Fibroblast of skin of back (primary cell): ENCODE results near the gene NLRP4. TPM values are rescaled to one million over a fixed set of nuclear protein-coding genes. Genes with fewer than 3 reads are reported as not detected.

Experiments
- DNase-seq: peaks from one replicate; pipeline ENCODE4 v3.0.0-alpha.2; 2013
- polyA plus RNA-seq, 2 experiments: library from polyadenylated mRNA; unstranded; fragments of 120-200 nt; gene quantifications; one replicate each; pipeline ENCODE4 v1.2.1, GENCODE V29; 2013; ENCODE audit not compliant: insufficient read length in 2 of 2

Gene NLRP4, protein sequence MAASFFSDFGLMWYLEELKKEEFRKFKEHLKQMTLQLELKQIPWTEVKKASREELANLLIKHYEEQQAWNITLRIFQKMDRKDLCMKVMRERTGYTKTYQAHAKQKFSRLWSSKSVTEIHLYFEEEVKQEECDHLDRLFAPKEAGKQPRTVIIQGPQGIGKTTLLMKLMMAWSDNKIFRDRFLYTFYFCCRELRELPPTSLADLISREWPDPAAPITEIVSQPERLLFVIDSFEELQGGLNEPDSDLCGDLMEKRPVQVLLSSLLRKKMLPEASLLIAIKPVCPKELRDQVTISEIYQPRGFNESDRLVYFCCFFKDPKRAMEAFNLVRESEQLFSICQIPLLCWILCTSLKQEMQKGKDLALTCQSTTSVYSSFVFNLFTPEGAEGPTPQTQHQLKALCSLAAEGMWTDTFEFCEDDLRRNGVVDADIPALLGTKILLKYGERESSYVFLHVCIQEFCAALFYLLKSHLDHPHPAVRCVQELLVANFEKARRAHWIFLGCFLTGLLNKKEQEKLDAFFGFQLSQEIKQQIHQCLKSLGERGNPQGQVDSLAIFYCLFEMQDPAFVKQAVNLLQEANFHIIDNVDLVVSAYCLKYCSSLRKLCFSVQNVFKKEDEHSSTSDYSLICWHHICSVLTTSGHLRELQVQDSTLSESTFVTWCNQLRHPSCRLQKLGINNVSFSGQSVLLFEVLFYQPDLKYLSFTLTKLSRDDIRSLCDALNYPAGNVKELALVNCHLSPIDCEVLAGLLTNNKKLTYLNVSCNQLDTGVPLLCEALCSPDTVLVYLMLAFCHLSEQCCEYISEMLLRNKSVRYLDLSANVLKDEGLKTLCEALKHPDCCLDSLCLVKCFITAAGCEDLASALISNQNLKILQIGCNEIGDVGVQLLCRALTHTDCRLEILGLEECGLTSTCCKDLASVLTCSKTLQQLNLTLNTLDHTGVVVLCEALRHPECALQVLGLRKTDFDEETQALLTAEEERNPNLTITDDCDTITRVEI
- polyA plus RNA-seq (2013, experiment 1 of 2; ENCODE audit: insufficient read length): not detected
- not detected for polyA plus RNA-seq (2013, experiment 2 of 2; ENCODE audit: insufficient read length)

DNA sequence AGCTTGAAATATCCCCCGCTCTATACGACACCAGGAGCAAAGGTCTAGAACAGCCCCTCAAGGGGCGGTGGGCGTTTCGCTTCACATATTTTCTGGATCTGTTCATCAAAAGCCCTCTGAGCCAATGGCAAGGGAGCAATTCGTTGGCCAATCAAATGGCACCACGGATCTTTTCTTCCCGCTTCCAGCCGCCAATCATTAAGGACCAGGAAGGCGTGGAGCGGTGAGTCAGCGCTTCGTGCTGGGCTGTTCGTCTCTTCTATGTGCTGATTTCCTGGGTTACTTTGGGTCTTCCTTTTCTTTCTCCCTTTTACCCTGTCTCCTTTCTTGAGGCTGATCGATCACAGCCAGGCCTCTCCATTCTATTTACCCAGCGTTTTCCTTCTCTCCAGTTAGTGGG is at the start of gene NLRP4:
Gene NLRP4 (plus strand): TSS at position 201 of the 400 bp plus-strand sequence. CDS start 15,541 bp downstream, outside the sequence.
- DNase-seq: no peak

DNA sequence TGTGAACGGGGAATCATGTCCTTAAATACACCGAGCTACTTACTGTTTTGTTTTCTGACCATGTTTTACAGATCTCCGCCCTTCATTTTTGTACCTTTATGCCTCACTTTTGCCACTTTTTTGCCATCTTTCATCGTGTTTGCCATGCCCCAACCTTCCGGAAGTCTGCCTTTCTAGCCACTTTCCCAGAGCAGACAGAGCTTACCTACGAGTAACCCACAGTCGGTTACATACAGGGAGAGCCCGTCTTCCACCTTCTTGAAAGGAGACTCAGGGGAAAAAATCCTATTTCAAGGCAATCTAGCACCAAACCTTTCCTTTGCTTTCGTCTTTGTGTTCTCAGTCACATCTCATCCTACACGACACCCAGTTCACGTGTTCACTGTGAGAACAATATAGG is 41.3 kb upstream of the NLRP4 start:
- DNase-seq: no peak

DNA sequence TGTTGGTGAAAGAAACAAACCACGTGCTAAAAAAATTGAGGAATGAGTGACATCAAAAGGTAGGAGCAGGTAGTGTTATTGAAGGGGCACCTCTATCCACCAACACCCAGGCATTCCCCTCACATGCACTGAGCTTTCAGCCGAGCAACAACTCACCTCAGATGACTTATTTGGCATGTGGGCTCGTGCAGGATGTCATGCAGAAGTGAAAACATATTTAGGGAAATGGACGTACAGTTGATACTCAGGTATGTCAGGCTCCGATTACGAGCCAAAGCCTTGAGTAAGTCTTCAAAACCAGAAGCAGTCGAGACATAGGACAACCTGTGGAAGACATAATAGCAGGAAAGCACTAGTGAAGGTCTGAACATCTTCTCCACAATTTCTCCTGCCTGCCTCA is 34.9 kb upstream of the NLRP4 start:
- DNase-seq: no peak

DNA sequence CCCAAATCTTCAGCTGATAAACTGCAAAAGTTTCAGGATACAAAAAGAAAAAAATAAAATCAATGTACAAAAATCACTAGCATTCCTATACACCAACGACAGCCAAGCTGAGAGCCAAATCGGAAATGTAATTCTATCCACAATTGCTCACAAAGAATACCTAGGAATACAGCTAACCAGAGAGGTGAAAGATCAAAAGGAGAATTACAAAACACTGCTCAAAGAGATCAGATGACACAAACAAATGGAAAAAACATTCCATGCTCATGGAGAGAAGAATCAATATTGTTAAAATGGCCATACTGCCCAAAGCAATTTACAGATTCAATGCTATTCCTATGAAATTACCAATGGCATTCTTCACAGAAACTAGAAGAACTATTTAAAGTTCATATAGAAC is 34.1 kb upstream of the NLRP4 start:
- DNase-seq: no peak

DNA sequence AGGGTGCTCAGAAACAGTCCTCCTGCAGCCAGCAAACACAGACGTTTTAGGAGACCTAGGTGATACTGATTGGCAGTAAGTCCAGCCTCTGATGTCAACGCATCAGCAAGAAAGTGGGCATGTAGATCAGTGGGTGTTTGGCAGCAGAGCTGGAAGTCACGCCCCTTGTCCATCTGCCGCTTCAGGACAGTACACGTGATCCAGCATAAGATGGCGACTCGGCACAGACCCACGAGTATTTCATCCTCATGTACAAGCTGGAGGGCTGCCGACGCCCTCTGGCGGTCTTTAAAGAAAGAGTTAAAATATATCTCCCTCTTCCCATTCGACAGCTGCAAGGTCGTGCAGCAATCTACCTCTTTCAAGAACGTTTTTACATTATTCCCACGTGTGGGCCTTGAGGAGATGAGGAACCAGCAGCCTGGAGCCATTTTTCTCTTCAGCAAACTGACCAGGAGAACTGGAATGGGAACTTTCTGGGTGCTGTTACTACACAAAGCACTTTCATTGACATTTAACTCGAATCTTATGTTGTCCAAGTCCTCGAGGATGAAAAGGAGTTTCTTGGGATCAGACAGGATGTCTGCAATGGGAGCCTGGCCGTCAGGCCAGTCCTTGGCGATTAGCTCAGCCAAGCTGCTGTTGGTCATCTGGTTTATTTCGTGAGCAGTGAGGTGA is 26.8 kb upstream of the NLRP4 start:
- DNase-seq: peak; percentile 16

DNA sequence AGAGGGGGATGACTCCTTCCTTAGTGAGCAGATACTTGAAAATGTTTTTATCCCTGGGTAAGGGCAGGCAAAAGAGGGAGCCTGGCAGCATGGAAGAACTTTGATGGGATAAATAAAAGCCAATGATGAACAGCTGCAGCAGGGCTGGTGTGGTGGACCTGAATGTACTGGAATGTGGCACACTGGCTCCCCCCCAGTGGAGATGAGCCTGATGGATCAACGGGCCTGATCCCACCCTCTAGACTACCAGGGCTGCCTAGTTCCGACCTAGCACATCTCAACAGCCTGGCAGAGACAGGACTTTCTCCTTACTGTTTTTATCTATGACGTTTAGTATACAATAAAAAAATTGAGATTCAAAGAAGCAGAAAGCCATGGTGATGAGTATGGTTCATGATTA is 25.0 kb upstream of the NLRP4 start:
- no peak for DNase-seq

DNA sequence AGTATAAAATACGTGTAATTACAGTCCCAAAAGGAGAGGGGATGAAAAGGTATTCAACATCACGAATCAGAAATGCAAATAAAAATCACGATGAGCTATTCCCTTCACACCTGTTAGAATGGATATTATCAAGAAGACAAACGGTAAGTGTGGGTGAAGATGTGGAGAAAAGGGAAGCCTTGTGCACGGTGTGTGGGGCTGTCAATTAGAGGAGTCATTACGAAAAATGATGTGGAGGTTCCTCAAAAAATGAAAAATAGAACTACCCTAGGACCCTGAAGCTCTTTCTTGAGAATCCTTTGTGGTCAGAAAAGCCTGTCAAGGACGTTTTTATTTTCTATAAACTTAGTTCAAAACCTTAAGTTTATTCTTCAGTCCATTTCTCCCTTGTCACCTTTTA is 23.9 kb upstream of the NLRP4 start:
- DNase-seq: no peak

DNA sequence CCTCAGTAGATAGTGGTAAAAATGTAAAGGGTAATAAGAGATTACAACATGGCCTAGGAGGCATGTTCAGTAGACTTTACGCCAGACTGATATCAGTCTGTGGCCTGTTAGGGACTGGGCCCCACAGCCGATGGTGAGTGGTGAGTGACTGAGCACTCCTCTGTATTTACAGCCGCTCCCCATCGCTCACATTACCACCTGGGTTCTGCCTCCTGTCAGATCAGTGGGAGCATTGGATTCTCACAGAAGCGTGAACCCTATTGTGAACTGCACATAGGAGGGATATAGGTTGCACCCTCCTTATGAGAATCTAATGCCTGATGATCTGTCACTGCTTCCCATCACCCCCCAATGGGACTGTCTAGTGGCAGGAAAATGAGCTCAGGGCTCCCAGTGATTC is 22.4 kb upstream of the NLRP4 start:
- no peak for DNase-seq

DNA sequence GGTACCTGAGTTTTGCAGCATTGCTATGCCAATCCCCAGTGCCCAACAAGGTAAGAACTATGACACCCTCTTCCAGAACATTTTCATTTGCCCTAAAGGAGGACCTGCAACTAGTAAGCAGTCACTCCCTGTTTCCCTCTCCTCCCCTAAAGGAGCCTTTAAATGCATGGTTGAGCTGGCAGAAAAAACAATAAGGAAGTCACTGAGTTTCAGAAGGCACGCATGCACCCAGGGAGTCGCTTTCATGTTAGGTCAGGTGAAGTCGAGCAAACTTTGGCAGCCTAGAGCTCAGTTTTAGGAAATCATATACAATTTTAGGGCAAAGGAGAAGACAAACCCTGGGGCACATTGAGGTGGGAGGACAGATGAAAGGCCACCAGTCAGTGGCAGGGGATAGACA is 16.3 kb upstream of the NLRP4 start:
- DNase-seq: no peak

DNA sequence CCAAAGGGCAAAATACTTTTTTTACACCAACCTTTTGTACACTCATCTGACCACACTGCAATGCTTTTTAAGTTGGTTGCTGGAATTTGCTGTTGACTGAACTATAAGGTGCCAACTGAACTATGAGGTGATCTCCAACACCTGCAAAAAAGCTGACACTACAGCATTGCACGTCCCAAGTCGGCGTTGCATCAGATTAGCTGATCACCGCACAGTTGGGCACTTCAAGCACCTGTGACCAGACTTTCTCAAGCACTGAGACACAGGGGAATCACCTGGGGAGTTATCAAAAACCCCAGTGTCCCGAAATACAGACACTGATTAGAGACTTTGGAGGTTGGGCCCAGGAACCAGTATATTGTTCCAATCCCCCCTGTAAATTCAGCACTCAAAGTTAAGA is 5.7 kb upstream of the NLRP4 start:
- DNase-seq: no peak

DNA sequence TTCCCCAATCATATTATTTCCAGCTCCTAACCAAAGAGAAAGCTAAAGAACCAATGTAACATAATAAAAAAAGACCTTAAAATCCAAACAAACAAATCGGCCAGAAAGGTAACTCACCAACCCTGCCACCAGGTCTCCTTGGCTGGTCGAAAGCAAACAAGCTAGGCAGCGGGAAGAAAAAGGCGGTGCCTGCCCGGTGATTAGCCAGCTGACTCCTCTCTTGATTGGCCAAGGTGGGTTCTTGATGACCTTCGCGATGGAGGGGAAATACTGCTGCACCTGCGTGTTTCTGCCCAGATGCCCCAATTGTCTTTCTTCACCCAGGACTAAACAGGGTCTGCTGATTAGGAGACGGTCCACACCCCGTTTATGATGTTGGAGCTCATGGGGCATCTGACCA is 4.5 kb upstream of the NLRP4 start, which contains the start of gene NLRP11:
Gene NLRP11 (minus strand): TSS at position 154 of the 400 bp plus-strand sequence. CDS start 13,825 bp downstream, outside the sequence.
- DNase-seq: no peak

DNA sequence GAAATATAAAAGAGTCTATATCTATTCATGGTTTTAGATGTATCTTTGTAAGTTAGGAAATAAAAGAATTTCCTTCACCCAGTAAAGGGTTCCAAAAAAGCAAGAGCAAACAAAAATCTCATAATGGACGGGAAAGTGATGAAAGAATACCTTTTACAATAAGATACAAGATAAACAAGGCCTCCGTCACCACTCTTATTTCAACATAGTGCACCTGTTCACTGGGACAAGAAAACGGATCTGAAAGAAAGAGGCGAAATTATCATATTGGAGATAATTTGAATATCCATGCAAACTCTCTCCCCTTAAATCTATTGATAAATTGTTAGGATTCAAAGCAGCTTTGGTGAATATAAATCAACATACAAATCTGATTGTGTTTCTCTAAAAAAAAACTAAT is 3.7 kb upstream of the NLRP4 start:
- DNase-seq: no peak

DNA sequence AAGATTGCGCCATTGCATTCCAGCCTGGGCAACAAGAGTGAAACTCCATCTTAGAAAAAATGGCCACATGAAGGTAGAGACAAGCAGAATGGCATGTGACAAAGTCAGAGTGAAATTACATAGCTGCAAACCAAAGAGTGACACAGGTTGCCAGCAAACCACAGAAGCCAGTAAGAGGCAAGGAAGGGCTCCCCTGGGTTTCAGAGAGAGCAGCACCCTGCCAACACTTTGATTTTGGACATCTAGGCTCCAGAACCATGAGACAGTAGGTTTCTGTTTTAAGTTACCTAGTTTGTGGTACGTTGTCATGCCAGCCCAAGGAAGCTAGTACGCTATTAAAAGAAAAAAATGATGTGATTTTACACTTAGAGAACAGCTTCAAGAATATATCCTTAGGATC is 1.9 kb downstream of the NLRP4 start:
- no peak for DNase-seq

DNA sequence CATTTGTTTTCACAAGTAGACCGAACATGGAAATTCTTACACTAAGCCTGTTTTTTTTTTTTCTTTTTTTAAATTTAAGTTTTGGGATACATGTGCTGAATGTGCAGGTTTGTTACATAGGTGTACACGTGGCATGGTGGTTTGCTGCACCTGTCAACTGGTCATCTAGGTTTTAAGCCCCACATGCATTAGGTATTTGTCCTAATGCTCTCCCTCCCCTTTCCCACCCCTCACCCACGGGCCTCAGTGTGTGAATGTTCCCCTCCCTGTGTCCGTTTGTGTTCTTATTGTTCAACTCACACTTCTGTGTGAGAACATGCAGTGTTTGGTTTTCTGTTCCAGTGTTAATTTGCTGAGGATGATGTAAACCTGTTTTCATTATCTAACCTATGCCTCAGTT is 2.6 kb downstream of the NLRP4 start:
- DNase-seq: no peak

DNA sequence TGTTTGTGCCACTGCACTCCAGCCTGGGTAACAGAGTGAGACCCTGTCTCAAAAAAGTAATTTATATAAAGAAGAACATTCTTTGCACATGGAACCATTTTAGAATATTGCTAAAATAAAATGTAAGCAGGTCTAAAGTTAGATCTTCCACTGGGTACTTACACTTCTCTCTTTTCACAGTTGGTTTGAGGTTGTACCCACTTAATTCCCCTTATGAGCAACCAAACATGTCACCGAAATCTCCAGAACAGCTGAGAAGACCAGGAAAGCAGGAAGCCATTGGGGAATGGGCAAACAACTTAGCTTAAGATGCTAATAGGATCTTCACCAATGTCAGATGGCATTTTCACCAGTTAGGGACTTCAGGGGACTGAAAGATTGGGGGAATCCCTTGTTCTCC is 18.8 kb downstream of the NLRP4 start:
- no peak for DNase-seq

DNA sequence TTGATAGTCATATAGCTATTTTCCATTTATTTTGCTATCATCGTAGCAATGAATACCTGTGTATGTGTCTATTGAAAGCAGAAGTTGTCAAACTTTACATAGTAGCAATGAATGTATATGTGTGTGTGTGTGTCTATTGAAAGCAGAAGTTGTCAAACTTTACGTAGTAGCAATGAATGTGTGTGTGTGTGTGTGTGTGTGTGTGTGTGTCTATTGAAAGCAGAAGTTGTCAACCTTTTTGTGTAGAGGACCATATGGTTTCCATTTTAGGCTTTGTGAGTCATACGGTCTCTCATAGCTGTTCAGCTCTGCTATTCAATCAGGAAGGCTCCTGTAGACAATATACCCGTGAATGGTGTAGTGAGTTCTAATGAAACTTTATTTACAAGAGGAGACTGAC is 20.8 kb downstream of the NLRP4 start:
- no peak for DNase-seq

DNA sequence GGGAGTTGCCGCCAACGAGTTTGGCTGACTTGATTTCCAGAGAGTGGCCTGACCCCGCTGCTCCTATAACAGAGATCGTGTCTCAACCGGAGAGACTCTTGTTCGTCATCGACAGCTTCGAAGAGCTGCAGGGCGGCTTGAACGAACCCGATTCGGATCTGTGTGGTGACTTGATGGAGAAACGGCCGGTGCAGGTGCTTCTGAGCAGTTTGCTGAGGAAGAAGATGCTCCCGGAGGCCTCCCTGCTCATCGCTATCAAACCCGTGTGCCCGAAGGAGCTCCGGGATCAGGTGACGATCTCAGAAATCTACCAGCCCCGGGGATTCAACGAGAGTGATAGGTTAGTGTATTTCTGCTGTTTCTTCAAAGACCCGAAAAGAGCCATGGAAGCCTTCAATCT is 21.6 kb downstream of the NLRP4 start:
- DNase-seq: no peak

DNA sequence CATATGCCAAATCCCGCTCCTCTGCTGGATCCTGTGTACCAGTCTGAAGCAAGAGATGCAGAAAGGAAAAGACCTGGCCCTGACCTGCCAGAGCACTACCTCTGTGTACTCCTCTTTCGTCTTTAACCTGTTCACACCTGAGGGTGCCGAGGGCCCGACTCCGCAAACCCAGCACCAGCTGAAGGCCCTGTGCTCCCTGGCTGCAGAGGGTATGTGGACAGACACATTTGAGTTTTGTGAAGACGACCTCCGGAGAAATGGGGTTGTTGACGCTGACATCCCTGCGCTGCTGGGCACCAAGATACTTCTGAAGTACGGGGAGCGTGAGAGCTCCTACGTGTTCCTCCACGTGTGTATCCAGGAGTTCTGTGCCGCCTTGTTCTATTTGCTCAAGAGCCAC is 22.1 kb downstream of the NLRP4 start:
- DNase-seq: no peak

DNA sequence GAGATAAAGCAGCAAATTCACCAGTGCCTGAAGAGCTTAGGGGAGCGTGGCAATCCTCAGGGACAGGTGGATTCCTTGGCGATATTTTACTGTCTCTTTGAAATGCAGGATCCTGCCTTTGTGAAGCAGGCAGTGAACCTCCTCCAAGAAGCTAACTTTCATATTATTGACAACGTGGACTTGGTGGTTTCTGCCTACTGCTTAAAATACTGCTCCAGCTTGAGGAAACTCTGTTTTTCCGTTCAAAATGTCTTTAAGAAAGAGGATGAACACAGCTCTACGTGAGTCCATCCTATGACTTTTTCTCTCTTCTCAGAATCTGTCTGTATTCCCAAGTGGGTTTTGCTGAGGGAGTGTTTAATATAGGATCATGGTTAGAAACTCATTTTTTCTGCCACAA is 22.6 kb downstream of the NLRP4 start:
- DNase-seq: no peak

DNA sequence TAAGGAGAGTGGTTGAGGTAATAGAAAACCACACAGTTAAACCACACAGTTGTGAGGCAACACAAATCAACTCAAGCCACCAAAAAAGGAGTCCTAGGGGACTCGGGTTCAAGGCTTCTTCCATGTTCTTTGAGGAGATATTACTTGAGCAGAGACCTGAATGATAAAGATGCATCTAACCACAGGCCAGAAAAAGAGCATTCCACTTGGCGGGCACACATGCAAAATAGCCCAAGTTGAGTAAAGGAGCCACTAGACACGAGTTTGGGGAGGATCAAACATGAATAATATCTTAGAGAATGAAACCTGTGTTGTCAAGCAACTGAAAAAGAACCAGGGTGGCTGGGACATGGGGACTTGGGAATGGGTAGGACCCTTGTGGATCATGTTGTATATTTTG is 30.2 kb downstream of the NLRP4 start:
- no peak for DNase-seq

DNA sequence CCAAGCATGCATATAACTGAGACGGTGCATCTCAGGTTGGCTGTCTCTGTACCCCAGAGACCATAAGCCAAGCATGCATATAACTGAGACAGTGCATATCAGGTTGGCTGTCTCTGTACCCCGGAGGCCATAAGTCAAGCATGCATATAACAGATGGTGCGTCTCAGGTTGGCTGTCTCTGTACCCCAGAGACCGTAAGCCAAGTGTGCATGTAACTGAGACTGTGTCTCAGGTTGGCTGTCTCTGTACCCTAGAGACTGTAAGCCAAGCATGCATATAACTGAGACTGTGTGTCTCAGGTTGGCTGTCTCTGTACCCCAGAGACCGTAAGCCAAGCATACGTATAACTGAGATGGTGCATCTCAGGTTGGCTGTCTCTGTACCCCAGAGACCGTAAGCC is 30.8 kb downstream of the NLRP4 start:
- no peak for DNase-seq

DNA sequence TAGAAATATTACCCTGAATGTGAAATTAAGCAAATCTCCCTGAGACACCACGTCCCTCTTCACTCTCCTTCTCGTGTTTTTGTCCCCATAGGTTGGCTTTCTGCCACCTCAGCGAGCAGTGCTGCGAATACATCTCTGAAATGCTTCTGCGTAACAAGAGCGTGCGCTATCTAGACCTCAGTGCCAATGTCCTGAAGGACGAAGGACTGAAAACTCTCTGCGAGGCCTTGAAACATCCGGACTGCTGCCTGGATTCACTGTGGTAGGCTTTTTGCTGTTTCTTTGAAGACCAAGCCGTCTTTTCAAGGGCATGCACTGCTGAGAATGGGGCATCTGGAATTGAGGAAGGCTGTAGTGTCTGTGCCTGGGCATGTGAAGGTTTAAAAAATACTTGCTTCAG is 34.4 kb downstream of the NLRP4 start:
- DNase-seq: no peak

DNA sequence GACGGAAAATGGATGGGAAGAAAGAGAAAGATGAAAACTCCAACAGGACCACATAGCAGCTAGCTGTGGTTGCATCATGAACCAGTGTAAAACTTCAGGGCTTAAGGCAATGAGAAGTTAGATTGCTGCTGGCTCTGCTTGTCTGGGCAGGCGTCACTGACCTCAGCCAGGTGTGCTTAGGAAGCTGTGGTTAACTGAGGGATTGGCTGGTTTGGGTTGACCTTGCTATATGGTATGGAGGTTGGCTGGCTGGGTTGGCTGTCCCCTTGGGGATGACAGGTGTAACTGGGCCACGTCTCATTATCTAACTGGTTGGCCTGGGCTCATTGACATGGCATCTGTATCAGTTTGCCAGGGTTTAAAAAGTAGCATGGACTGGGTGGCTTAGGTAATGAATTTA is 40.9 kb downstream of the NLRP4 start:
- DNase-seq: no peak
